Measurements from ENCODE around the gene LDHAL6B.

DNA sequence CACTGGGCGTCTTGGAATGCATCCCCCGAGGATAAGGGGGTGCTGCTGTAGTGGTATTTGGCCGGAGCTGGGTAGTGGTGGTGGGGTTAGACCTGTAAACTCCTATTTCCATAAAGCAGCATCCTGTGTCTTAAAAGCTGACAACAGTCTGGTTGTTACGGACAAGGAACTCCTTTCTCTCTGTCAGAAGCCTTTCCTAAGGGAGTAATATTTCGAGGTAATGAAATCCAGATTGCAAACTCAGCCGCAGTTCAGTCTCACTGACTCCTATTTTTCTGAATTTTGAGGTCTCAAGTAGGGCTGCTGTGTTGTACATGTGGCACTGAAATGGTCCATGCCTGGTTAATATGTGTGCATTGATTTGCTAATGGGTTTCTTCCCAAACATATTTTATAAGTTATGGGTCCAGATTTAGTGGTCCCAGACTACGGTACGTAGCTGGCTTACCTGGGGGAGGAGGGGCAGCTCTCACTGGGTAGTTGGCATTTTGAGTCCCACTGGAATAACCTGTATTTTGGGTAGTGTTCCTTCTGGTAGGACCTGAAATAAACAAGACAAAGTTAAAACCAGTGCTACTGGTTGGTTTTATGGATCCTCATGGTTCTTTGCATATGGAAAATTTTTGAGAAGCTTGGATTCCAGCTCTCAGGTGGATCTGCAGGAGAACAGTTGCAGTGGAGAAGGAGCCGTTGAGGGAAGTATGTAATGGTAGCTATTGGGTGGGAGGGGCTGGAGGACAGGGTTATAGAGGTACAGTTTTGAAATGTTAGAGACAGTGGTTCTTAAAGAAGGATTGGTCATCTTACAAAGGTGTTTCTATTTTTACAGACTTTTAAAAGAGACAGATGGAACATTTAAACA, 48.6 kb upstream of the LDHAL6B start:
- TF ChIP-seq CHD2 (IDR thresholded peaks at IDR 0.05; ENCODE audit: low read depth, low read length) (no peak), ZNF124 (CRISPR knock-in tag; IDR thresholded peaks at IDR 0.05) (no peak), ZNF274 (IDR thresholded peaks at IDR 0.05; ENCODE audit: borderline replicate concordance, low read depth, low read length) (no peak), ZFP30 (CRISPR knock-in tag; IDR thresholded peaks at IDR 0.05; ENCODE audit: borderline replicate concordance) (no peak), CBFB (CRISPR knock-in tag; IDR thresholded peaks at IDR 0.05) (no peak), SREBF2 (CRISPR knock-in tag; IDR thresholded peaks at IDR 0.05) (no peak), RCOR1 (IDR thresholded peaks at IDR 0.05; ENCODE audit: borderline replicate concordance in 1 of 2, low read depth in 2 of 2, low read length in 2 of 2) (no peak), BHLHE40 (IDR thresholded peaks at IDR 0.05; ENCODE audit: low read length) (no peak), EP300 (IDR thresholded peaks at IDR 0.05; ENCODE audit: low read length) (no peak)
- TF ChIP-seq, protein P1, sequence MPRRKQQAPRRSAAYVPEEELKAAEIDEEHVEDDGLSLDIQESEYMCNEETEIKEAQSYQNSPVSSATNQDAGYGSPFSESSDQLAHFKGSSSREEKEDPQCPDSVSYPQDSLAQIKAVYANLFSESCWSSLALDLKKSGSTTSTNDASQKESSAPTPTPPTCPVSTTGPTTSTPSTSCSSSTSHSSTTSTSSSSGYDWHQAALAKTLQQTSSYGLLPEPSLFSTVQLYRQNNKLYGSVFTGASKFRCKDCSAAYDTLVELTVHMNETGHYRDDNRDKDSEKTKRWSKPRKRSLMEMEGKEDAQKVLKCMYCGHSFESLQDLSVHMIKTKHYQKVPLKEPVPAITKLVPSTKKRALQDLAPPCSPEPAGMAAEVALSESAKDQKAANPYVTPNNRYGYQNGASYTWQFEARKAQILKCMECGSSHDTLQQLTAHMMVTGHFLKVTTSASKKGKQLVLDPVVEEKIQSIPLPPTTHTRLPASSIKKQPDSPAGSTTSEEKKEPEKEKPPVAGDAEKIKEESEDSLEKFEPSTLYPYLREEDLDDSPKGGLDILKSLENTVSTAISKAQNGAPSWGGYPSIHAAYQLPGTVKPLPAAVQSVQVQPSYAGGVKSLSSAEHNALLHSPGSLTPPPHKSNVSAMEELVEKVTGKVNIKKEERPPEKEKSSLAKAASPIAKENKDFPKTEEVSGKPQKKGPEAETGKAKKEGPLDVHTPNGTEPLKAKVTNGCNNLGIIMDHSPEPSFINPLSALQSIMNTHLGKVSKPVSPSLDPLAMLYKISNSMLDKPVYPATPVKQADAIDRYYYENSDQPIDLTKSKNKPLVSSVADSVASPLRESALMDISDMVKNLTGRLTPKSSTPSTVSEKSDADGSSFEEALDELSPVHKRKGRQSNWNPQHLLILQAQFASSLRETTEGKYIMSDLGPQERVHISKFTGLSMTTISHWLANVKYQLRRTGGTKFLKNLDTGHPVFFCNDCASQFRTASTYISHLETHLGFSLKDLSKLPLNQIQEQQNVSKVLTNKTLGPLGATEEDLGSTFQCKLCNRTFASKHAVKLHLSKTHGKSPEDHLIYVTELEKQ (CRISPR knock-in tag; IDR thresholded peaks at IDR 0.05): no peak
- TF ChIP-seq, protein P2, sequence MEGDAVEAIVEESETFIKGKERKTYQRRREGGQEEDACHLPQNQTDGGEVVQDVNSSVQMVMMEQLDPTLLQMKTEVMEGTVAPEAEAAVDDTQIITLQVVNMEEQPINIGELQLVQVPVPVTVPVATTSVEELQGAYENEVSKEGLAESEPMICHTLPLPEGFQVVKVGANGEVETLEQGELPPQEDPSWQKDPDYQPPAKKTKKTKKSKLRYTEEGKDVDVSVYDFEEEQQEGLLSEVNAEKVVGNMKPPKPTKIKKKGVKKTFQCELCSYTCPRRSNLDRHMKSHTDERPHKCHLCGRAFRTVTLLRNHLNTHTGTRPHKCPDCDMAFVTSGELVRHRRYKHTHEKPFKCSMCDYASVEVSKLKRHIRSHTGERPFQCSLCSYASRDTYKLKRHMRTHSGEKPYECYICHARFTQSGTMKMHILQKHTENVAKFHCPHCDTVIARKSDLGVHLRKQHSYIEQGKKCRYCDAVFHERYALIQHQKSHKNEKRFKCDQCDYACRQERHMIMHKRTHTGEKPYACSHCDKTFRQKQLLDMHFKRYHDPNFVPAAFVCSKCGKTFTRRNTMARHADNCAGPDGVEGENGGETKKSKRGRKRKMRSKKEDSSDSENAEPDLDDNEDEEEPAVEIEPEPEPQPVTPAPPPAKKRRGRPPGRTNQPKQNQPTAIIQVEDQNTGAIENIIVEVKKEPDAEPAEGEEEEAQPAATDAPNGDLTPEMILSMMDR (IDR thresholded peaks at IDR 0.05 in 2 of 3, conservative IDR thresholded peaks at IDR 0.05 in 1 of 3; ENCODE audit: insufficient read depth in 2 of 3, low read depth in 1 of 3, low read length in 3 of 3): no peak
